Fibroblast of skin of right quadriceps (primary cell): ENCODE results near the gene FAM171A1.

Experiments used
- DNase-seq: peaks from one replicate; pipeline ENCODE4 v3.0.0-alpha.2; 2013

Gene FAM171A1

DNA sequence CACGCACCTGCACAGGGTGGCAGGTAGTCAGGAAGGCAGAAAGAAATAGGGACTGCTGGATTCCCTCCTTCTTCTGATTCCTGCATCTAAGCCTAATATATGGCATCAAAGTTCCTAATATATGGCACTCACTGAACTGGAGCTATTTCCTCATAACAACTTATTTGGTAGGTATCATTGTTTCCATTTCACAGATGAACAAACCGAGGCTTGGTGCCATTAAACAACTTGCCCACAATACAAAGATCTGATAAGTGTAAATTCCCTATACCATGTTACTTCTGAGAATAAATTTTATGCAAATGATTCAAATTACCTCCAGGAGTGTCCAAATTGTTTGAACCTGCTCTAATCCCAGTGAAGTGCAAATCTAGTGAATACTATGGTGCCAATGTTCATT lies 2.1 kb upstream of the FAM171A1 start:
- DNase-seq, result no peak

DNA sequence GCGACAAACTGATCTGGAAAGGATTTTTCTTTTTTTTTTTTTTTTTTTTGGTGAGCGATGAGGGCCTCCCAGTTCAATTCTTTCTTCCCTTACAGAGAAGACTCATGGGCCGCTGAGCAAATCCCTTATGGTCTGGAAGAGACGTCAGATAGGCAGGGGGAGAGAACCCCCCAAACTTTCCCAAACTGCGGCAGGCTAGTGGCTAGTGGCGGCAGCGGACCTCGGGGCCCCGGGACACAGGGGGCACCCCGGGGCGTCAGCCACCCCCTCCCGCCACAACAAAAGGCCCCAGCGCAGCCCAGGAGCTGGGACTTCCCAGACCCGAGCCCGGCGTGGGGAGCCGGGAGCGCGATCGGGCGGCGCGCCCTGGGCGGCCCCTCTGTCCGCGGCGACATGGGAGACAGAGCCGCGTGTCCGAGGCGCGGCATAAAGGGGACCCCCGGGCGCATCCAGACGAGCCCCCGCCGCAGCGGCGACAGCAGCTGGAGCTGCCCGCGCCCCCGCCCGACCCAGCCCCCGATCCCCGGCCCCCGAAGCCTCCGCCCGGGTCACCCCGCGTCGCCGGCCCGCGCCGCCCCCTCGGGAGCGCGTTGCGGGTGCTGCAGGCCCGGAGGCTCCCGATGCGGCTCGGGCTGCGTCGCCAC lies 755 bp downstream of the FAM171A1 start:
- peak; percentile 30 for DNase-seq

DNA sequence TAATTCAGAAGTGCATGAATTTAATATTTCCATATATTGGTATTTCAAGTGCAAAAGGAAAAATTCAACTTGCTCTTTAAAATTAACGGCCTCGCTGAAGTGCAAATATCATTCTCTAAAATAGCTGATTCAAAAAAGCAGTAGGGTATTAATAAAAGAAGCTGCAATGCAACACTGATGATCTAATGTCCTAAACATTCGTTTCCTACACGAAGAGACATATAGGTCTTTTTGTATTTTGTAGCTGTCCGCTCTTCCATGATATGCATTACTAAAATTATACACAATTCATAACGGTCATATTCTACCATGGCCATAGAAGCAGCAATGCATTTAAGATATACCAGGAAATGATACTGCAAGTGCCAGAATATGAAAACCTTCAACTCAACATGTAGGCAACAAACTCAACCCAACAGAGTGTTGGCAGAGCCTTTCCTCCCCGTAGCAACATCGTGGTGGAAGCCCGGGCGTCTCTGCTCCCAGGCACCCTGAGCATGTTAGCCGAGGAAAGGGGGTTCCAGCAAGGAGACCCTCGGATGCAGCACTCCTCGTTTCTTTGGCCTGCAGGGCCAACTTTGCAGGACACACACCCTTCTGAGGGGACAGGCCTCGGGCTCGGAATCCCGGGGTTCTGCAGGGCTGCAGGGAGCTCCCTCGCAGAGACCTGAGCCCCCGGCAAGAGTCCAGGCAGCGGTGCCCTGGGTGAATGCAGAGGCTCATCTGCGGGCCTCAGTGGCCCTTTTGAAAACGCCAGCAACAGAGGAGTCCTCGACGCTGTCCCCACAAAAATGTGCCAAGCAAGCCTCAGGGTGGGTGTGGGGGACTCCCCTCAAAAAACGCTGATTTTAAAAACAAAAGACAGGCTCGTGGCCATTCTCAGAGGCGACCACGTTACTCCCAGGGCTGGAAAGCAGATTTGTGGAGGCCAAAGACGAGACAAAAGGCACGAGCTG lies 1.6 kb downstream of the FAM171A1 start:
- peak; percentile 44 for DNase-seq

DNA sequence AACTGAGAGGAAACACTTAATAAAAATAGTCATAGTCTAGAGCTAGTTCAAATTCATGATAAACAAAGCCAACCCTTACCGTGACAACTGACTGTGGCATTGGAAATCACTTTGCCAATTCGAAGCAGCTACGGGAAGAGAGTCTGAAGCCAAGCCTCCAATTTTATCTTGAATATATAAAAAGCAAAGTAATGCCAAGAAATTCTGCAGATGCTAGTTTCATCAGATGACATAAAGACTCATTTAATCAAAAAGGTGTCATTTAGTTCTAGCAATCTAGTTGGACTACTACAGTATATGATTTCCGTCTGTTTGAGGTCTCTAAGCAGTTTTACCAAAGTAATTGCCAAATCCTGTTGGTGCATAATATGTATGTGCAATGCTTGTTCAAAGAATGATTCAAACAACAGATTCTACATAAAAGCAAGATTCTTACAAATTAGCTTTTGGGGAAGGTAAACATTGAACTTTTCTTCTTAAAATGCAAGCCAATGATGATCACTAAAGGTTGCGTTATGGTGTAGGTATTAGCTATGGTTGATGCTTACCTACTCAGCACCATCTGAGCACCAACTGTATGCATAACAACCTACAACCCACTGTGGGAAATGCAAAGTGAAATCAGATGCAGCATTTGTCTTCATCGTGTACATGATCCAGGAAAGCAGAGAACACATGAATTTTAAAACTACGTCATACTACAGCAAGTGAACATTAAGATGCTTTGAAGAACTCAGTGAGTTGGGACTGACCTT lies 2.8 kb downstream of the FAM171A1 start:
- no peak for DNase-seq

DNA sequence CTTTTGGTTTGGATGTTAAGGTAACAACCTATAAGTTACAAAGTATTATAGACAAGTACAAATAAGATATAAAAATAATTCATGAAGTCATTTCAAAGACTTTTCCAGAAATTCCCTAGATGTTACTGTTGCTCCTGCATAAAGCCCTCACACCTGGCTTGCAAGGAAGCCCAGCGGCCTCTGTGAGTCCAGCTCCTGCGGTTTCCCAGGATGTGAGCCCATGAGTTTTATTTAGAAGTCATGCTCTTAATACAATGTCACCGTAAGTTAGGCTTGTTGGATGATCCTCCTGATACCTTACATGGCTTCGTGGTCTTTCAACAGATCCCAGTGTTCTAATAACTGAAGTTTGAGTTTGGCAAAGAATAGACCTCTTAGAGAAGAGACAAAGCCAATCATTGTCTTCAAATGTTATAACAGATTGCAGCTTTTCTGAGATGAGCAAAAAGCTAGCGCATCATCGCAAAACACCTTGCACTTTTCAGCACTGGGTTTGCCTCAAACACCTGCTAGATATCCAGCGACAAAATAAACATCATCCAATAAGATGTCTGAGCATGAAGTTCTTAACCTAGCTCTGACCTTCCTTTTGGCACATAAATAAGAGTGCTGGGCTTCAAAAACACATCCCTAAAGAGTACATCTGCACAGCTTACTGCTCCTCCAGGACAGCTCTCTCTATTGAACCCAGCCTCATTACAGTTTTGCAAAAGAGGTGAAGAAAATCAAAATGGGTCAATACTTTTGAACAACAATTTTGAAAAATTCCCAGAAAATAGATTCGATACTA lies 3.6 kb downstream of the FAM171A1 start:
- no peak for DNase-seq

DNA sequence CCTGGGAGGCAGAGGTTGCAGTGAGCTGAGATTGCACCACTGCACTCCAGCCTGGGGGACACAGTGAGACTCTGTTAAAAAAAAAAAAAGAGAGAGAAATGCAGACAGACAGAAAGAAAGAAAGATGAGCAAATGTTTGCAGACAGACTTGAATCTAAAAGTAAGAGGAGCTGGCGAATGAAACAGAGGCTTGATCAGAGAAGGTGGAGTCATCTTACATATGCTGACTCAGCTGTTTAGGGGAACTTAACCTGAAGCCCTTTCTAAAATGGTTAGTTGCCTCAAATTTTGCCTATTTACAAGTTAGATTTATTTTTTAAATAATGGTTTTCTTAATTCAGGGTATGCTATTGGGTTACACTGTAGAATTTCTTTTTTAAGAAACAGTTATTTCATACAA lies 5.4 kb downstream of the FAM171A1 start:
- DNase-seq, result no peak

DNA sequence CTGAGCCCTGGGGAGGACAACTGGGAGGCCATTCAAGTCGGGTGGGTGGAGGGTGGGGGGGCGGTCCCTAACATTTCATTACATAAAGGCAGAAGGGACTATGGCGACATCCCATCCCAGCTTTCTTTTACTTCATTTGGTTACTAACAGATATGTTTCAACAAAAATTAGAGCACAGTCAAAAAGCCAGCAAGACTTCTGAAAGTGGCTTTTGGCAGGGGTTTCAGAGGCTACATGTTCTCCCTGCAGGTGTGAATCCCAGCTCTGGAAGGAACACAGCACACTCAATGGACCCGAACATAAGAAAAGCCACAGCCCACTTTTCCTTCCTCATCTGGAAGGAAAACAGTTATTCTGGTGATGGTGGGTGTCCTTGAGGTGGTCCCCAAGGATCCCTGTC lies 7.1 kb downstream of the FAM171A1 start:
- no peak for DNase-seq

DNA sequence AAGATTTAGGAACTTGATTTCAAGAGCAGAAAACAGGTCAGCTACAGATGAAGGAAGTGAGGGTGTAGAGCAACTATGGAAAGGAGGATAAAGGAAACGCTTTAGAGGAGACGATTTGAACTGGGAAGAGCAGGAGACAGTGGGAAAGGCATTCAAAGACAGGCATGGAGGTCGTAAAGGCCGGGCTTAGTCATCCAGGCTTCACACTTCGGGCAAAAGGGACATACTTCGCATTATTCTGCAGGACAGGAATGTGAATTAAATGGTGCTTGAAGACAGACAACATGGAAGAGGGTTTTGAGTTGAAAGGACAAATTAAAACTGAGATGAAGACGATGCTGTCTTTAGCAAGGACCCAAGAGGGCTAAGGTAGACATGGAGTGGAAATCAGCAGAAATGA lies 8.1 kb downstream of the FAM171A1 start:
- DNase-seq, result peak; percentile 63

DNA sequence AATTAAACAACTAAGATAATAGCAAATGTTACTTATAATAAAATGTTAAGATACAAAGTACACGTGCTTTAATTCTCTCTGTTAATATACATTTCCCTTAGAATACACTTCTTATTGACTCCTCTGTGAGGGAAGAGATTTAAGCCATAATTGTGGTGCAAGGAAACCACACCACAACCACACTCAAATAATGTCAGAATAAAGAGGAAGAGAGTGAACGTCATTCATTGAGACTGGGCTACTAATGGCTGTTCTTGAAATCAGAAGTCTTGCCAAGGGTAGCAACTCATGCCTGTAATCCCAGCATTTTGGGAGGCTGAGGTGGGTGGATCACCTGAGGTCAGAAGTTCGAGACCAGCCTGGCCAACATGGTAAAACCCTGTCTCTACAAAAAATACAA lies 10.0 kb downstream of the FAM171A1 start:
- no peak for DNase-seq

DNA sequence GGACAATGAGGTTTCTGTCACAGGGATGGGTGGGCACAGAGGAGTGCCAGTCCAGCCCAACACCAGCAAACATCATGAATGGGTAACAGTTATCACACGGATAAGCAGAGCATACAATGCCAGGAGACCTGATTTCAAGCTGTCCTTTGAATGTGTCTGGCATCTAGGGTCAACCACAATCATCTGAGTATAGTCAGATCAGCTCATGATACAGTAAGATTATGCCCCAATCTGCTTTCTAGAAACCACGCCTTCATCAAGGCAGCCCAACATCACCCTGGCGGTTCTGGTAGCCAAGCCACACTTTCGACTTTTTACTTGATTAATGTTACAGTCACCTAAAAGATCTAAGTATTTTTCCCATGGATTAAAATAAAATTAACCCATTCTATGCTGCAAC lies 10.5 kb downstream of the FAM171A1 start:
- DNase-seq, result no peak

DNA sequence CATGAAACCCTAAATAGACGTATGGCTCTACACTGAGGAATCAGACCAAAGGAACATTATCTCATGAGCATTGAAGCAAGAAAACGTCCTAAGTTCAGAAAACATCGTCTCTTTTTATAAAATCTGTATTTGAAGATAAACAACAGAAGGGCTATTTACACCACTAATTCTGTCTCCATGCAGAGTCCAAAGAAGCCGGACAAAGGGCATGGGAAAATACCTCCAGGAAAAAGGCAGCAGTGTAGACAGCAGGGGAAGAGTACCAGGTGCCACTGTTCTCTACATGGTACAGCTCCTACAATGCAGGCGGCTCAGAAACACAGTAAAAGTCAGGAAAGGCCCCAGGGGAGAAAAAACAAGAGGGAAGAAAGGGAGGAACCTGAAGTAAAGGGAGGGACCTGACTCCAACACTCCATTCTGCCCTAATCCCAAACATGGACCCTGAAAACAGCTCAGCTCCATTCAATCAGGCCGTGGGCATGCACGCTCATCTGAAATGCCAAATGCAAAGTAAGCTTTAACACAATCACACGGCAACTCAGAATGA lies 17.5 kb downstream of the FAM171A1 start:
- no peak for DNase-seq

DNA sequence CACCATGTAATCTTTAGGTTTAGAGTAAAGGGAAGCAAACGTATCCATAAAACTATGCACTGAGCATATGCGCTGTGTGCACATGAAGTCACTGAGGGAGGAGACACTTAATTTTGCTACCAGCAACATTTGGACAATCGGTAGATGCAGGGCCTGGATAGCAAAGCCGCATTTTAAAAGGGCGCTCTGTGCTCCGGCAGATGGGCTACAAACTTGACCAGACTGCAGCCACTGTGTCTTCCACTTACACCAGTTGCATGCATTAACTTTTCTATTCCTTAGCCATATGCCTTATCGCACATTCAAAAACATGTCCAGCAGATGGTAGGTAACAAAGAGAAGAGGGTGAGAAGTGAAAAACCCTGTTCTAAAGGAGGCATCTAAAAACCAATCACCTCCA lies 18.3 kb downstream of the FAM171A1 start:
- DNase-seq, result no peak

DNA sequence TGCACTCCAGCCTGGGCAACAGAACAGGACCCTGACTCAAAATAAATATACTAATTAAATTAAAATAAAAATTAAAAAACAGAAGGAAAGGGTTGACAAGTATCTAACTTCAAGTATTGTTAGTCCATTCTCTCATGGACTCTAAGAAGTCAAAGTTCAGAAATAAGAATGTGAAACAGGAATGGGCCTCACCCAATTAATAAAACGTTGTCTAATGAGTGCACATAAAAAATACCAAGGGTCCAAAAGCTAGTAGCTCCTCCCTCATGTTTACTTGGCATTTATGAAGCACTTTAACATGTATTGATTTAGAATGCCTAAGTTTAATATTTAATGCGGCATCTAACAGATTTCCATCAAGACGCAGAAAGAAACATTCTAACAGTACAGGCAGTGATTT lies 18.9 kb downstream of the FAM171A1 start:
- no peak for DNase-seq

DNA sequence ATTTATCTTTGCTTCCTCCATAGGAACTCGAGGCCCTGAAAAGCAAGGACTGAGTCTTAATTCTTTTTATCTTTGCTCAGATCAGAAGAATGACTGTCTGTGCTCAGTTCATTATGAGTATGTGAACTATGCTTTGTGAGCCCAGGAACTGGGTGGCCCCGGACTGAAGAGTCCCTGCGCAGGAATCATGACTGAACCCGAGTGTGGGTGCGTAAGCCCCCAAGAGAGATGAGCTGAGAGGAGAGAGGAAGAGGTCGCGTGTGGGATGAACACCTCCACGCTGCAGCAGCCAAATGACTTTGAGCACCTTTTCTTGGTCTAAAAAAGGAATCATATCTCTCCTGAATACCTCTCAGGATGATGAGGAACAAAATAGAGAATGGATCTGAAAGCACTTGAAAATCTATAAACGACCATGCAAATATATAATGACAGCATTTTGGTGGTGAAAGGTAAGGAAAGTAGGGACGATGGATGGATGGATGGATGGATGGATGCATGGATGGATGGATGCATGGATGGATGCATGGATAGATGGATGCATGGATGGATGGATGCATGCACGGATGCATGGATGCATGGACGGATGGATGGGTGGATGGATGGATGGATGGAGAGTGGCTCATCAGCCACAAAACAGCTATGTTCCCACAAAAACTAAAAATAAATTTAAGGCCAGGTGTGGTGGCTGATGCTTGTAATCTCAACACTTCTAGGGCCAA lies 19.8 kb downstream of the FAM171A1 start:
- DNase-seq, result no peak

DNA sequence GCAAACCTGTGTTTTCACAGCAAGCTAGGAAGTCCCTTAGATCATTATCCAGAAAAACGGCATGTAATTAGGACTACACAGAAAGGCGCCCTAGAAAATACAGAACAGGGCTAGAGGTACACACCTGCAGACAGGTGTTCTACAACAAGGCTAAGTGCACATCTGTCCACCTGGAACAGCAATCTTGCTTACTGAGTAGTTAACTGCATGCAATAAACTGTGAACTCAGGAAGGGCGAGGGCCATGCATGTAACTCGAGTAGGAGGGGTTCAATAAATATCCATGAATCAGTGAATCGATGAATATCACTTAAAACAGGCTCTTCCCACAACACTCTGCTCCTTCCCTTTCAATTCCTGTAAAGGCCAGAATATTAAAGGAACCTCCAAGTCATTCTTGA lies 22.0 kb downstream of the FAM171A1 start:
- no peak for DNase-seq

DNA sequence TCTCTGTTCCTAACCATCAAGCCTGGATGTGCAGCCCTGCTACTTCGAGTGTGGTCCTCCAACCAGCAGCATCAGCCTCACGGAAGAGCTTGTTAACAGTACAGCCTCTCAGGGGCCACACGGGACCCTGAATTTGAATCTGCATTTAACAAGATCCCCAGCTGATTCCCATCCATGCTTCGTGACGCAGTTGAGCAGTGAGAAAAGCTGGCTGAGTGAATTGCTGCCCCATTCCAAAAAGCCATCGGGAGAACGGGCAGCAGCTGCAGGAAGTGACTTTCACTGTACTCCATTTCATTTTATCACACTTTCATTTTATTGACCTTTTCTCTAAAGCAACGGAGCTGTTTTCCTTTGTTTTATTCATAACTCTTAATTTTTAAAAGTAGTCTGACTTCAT lies 22.5 kb downstream of the FAM171A1 start:
- DNase-seq, result peak; percentile 17

DNA sequence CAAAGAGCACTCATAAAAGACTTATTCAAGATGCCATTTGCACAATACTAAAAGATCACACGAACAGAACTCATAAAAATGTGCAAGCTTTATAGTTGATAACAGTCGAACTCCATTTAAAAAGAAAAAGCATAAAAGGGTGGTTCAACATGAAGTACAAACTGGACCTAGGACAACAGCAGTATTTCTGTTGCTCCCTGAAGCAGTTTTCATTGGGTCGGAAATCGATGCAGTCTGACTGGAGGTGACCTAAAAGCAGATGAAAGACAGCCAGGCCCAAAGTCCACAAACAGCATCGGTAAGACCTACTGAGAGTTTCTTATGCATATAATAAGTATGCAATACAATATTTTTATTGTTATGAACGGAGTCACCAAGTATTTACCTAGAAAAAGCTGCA lies 23.9 kb downstream of the FAM171A1 start:
- no peak for DNase-seq

DNA sequence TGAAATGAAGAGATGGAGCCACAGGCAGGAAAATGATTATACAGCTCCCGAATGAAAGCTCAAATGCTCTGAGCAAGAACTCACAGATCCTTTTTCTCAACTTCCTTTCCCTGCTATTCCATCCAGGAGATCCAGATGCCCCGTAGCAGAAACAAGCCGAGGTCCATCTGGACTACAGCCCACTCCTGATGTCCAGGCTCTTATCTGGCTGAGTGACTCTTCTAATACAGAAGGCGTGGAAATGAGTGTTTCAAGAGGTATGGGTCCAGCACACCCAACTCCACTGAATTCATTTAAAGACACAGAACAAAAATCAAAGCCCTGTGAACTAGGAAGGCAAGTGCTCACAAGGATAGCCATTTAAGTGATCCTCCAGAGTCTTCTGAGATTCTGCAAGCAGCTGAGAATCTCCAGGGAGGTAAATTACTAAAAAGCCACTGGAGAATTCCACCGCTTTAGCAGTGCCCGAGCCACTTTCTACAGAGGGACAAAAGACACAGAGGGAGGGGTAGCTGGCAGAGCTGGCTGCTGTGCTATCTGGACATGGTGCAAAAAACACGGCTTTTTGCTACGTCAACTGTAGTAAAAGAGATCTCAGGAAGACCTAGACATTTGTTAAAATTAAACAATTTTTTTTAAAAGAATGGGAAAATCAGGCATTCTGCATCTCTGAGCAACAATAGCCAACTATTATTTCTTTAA lies 24.5 kb downstream of the FAM171A1 start:
- DNase-seq, result no peak

DNA sequence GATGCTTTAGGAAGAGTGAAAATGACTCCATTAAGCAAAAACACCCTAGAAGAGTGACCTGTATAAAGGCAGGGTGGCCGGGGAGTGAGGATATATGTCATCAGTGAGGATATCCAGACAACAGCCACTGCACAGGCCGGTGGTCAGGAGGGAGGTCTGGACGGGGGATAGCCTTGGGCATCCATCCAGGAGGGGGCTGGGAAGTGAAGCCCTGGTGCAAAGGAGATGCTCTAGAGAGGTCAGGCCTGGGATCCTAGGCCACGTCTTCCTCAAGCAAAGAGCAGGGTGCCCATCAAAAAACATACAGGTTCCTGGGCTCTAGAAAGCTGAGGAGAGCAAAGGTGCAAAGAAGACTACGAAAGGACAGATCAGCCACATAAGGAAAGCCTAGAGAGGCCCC lies 25.6 kb downstream of the FAM171A1 start:
- DNase-seq, result no peak

DNA sequence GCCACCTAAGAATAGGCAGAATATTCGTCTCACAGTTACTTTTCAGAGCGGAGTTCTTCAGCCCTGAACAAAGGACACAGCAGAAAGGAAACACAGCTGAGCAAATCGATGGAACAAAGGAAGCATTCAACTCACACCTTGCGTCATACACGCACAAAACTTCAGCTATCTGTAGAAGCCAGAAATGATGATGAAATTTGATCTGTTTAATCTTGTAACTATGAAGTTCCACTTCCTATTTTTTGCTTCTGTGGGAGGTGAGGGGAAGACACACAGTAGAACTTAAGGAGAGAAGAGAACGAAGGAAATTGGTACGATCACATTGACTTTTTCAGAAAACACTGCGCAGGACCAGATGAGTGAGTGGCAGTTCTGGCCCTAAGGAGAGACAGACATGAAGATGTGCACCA lies 26.2 kb downstream of the FAM171A1 start:
- DNase-seq, result peak; percentile 39

DNA sequence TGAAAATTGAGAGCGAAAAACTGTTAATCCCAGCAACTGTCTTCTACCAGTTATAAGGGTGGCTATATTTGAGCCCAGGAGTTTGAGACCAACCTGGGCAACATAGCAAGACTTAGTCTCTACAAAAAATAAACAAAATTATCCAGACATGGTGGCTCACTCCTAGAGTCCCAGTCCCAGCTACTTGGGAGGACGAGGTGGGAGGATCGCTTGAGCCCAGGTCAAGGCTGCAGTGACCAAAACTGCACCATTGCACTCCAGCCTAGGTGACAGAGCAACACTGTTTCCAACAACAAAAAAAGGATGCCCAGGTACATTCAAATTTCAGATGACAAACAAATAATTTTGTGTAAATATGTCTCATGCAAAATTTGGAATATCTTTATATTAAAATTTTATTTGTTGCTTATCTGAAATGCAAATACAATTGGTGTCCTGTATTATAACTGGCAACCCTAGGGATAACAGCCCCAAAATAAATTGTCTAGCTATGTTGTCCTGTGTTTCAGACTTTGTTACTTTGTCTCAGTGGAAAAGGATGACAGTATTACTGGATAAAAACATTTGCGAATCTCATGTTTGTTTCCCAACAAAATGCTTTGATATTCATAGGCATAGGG lies 26.7 kb downstream of the FAM171A1 start:
- no peak for DNase-seq
